ENCODE data around the gene TANC1.

DNA sequence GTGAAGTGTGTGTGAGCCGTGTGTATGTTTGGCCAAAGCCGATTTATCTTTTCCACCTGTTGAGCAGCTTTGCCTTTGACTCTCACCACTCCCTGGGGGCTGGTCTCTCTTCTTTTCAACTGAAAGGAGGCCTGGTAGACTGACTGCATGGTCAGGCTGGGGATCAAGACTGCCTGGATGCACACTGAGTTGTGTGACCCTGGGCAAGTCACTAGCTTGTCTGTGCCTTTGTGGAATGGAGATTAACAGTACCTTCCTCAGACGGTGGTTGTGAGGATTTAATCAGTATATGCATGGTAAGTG is 85.5 kb downstream of the TANC1 start:
- TF ChIP-seq, protein P1, sequence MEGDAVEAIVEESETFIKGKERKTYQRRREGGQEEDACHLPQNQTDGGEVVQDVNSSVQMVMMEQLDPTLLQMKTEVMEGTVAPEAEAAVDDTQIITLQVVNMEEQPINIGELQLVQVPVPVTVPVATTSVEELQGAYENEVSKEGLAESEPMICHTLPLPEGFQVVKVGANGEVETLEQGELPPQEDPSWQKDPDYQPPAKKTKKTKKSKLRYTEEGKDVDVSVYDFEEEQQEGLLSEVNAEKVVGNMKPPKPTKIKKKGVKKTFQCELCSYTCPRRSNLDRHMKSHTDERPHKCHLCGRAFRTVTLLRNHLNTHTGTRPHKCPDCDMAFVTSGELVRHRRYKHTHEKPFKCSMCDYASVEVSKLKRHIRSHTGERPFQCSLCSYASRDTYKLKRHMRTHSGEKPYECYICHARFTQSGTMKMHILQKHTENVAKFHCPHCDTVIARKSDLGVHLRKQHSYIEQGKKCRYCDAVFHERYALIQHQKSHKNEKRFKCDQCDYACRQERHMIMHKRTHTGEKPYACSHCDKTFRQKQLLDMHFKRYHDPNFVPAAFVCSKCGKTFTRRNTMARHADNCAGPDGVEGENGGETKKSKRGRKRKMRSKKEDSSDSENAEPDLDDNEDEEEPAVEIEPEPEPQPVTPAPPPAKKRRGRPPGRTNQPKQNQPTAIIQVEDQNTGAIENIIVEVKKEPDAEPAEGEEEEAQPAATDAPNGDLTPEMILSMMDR (IDR thresholded peaks at IDR 0.05; ENCODE audit: borderline replicate concordance, extremely low read depth, low read length, poor library complexity, severe bottlenecking) = no peak
- no peak for TF ChIP-seq EZH2 (IDR thresholded peaks at IDR 0.05; ENCODE audit: borderline replicate concordance, low read depth, low read length, severe bottlenecking)

Measured in DND-41 (cell line).